OCI-LY3 (cell line): ENCODE data around the gene KAZN.
A peak's percentile ranks its signal among the peaks of the same experiment; 100 is the strongest.

Experiments used
- H2AFZ ChIP-seq: fragments of 200-600, 300-600 bp; shearing (Covaris generic); 2 replicates; pipeline ENCODE4 v1.6.0; 2014; ENCODE audit warnings: antibody characterized with exemption, low read depth, low read length
- H3K27ac ChIP-seq: fragments of 200-600, 300-600 bp; sonication (generic); 2 replicates; pipeline ENCODE4 v1.5.1; 2014; ENCODE audit warnings: mild to moderate bottlenecking, low read length, moderate library complexity, mixed read lengths
- H3K27me3 ChIP-seq: fragments of 200-600, 300-600 bp; sonication (generic); 2 replicates; pipeline ENCODE4 v1.6.1; 2014; ENCODE audit warnings: low read depth, low read length, mixed read lengths
- H3K36me3 ChIP-seq: fragments of 200-600, 300-600 bp; sonication (generic); replicated peaks from 2 replicates; pipeline ENCODE3; 2014; ENCODE audit warnings: low read depth, low read length, mixed read lengths
- H3K4me1 ChIP-seq: fragments of 300-600, 200-600 bp; sonication (generic); 2 replicates; pipeline ENCODE4 v1.6.1; 2014; ENCODE audit warnings: low read length, mixed read lengths
- H3K4me2 ChIP-seq: fragments of 200-600, 300-600 bp; sonication (generic); 2 replicates; pipeline ENCODE4 v1.6.1; 2014; ENCODE audit warnings: low read length, mixed read lengths
- H3K4me3 ChIP-seq: fragments of 300-600, 200-600 bp; sonication (generic); 2 replicates; pipeline ENCODE4 v1.5.1; 2014; ENCODE audit warnings: antibody characterized with exemption, mild to moderate bottlenecking, low read length, moderate library complexity
- H3K79me2 ChIP-seq: fragments of 300-600, 200-600 bp; shearing (Covaris generic); 2 replicates; pipeline ENCODE4 v1.6.1; 2014; ENCODE audit warnings: mild to moderate bottlenecking, low read length, mixed read lengths
- H3K9ac ChIP-seq: fragments of 300-600, 200-600 bp; shearing (Covaris generic); 2 replicates; pipeline ENCODE4 v1.6.0; 2014; ENCODE audit warnings: mild to moderate bottlenecking, low read length, moderate library complexity
- H3K9me3 ChIP-seq: fragments of 200-600, 300-600 bp; shearing (Covaris generic); 2 replicates; pipeline ENCODE4 v1.6.1; 2014; ENCODE audit warnings: low read length, mixed read lengths; ENCODE audit not compliant: insufficient read depth
- H4K20me1 ChIP-seq: fragments of 200-600, 300-600 bp; sonication (generic); 2 replicates; pipeline ENCODE4 v1.6.1; 2016; ENCODE audit warnings: low read length, mixed read lengths; ENCODE audit not compliant: insufficient read depth
- EZH2phosphoT487 ChIP-seq: fragments of 200-600 bp; shearing (Covaris generic); IDR thresholded peaks from 2 replicates; pipeline ENCODE4 v1.6.1; 2018; ENCODE audit warnings: antibody characterized with exemption, mixed run types, low read depth
- TF ChIP-seq, protein P1 (sequence below): fragments of 200-600, 300-600 bp; sonication (generic); IDR thresholded peaks from 2 replicates; pipeline ENCODE4 v1.5.1; 2014; ENCODE audit warnings: antibody characterized with exemption, low read length, low read depth

KAZN gene

DNA sequence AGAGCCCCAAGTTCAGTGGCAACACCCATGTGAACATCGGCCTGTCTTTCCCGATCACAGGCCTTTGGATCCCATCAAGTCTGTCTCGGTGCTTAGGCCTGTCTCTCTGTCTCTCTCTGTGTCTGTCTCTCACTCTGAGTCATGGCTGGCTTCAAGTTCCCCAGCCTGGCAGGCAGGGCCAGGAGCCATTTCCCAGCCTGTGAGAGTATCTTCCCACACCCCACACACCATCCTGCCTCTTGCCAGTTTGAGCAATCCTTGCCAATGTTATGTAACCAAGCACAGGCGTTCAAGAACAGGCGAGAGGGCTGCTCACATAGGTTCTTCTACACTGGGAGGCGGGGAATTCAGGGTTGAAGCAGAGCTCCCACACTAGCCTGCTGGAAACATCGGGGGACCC, 485.1 kb downstream of the KAZN start:
- Histone ChIP-seq H3K4me3 (no peak overlapping the region), H3K4me1 (no peaks in the 10 kb centered on the region), H3K27ac (no peak overlapping the region), H3K9me3 (no peaks in the 10 kb centered on the region), H3K79me2 (no peaks in the 10 kb centered on the region), H2AFZ (no peak overlapping the region), H4K20me1 (no peaks in the 10 kb centered on the region), H3K36me3 (no peaks in the 10 kb centered on the region), H3K9ac (no peak overlapping the region), H3K27me3 (no peaks in the 10 kb centered on the region), H3K4me2 (no peak overlapping the region)
- TF ChIP-seq, protein P1, sequence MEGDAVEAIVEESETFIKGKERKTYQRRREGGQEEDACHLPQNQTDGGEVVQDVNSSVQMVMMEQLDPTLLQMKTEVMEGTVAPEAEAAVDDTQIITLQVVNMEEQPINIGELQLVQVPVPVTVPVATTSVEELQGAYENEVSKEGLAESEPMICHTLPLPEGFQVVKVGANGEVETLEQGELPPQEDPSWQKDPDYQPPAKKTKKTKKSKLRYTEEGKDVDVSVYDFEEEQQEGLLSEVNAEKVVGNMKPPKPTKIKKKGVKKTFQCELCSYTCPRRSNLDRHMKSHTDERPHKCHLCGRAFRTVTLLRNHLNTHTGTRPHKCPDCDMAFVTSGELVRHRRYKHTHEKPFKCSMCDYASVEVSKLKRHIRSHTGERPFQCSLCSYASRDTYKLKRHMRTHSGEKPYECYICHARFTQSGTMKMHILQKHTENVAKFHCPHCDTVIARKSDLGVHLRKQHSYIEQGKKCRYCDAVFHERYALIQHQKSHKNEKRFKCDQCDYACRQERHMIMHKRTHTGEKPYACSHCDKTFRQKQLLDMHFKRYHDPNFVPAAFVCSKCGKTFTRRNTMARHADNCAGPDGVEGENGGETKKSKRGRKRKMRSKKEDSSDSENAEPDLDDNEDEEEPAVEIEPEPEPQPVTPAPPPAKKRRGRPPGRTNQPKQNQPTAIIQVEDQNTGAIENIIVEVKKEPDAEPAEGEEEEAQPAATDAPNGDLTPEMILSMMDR, result no peak
- no peak for TF ChIP-seq EZH2phosphoT487

DNA sequence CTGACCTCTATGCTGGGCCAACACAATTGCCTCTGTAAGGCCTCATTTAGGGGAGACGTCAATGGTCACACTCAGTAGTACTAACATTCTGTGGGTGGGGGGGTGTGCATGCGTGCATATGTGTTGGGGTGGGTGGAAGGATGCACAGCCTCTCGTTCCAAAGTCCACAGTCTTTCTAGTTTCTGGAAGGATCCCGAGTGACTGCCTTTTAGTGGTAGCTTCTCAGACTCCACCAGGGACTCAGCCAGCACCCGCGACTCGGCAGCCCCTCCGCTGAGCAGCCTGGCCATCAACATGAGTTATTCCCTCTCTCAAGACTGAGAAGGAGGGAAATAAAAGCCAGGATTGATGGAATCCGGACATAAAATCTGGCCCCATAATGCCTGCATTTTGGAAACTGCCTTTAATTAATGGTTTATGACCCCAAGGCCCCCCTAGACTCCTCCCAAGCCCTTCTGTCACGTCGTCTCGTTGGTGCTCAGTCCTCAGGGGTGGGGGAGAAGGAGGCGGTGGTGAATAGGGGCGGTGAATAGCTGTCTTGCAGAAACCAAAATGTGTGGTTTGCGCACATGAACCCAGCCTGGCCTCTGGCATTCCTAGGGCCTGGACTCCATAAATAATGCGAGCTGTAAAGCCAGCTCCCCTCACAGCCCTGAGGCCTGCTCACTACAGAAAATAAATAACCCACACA, 489.9 kb downstream of the KAZN start:
- H4K20me1 ChIP-seq, result no peaks in the 10 kb centered on the region
- H3K27me3 ChIP-seq, result no peaks in the 10 kb centered on the region
- H3K27ac ChIP-seq, result no peak overlapping the region
- no peaks in the 10 kb centered on the region for H3K79me2 ChIP-seq
- TF ChIP-seq EZH2phosphoT487, result no peak
- TF ChIP-seq, protein P1, result no peak
- H3K36me3 ChIP-seq, result no peaks in the 10 kb centered on the region
- H3K4me1 ChIP-seq, result peaks cover 6% of the 10 kb centered on the region; the same call in 1 of the 2 replicates
- no peak overlapping the region for H3K9ac ChIP-seq
- no peak overlapping the region for H2AFZ ChIP-seq
- H3K4me3 ChIP-seq, result no peak overlapping the region
- H3K4me2 ChIP-seq, result no peak overlapping the region
- H3K9me3 ChIP-seq, result no peaks in the 10 kb centered on the region

DNA sequence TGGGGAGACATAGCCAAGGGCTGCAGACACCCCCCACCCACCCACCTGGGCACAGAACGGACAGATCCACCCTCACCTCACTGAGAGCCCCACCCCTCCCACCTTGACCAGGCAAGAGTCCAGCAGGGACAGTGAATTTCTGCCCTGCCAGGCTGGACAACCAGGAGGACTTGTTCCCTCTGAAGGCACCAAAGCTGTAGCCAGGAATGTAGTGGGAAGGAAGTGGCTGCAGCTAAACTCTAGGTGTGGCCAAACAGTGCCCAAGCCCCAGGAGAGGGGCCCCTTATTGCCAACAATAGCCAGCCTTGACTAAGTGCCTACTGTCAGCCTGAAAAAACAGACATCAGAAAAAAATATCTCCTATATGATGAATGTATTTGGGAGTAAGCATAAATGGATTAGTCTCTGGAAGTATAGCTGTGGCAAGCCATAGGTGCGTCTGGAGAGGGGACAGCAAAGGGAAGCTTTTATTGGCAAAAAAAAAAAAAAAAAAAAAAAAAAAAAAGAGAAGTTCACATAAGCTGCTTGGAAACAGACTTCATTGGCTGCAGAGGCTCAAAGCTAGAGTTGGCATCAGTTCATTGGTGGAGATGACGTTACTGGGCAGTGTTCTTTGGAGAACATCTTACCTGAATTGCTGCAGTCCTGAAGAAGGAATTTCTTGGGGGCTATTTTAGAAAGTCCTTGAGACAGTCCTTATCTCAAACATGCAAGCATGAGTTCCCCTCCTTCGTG, 490.9 kb downstream of the KAZN start:
- H3K9me3 ChIP-seq, result no peaks in the 10 kb centered on the region
- no peak overlapping the region for H3K9ac ChIP-seq
- H3K4me2 ChIP-seq, result no peak overlapping the region
- H3K27me3 ChIP-seq, result no peaks in the 10 kb centered on the region
- no peak overlapping the region for H3K27ac ChIP-seq
- H3K4me1 ChIP-seq, result peaks cover 6% of the 10 kb centered on the region
- no peak for TF ChIP-seq EZH2phosphoT487
- TF ChIP-seq, protein P1, result no peak
- H2AFZ ChIP-seq, result no peak overlapping the region
- H3K79me2 ChIP-seq, result no peaks in the 10 kb centered on the region
- H3K36me3 ChIP-seq, result no peaks in the 10 kb centered on the region
- H3K4me3 ChIP-seq, result no peak overlapping the region
- no peaks in the 10 kb centered on the region for H4K20me1 ChIP-seq

DNA sequence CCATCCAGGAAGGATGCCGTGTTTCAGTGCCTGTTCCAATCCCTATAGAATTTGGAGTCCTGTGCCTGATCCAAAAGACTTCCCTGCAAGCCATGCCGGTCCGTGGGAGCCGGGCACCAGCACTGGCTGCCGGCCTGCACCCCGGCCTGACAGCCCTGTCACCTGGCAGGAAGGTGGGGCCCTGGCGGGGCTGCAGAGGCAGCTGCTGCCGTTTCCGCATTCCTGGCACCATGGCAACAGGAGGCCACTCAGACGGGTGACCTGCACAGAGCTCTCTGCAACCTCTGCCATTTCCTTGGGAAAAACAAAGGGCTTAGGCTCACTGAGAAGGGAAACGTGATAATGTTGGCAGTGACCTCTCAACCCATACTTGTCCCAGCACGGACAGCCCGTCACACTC, 491.9 kb downstream of the KAZN start:
- Histone ChIP-seq H3K9ac (no peak overlapping the region), H4K20me1 (no peaks in the 10 kb centered on the region), H3K4me1 (peaks cover 15% of the 10 kb centered on the region)

More for the DNA sequence above, 491.9 kb downstream of the KAZN start:
- H3K9me3 ChIP-seq, result no peaks in the 10 kb centered on the region
- H3K27me3 ChIP-seq, result no peaks in the 10 kb centered on the region
- no peaks in the 10 kb centered on the region for H3K79me2 ChIP-seq
- peak overlapping the region; percentile 33 for H3K4me2 ChIP-seq
- no peak for TF ChIP-seq EZH2phosphoT487
- TF ChIP-seq, protein P1, result no peak
- H3K4me3 ChIP-seq, result peak overlapping the region; percentile 29
- H2AFZ ChIP-seq, result no peak overlapping the region
- H3K36me3 ChIP-seq, result no peaks in the 10 kb centered on the region
- H3K27ac ChIP-seq, result no peak overlapping the region
